Nephron (organoid): Measurements from ENCODE around the gene ABCB11.

ENCODE experiments used
- H3K27ac Mint-ChIP-seq, 3 experiments: 2 replicates each; pipeline ENCODE4 v1.8.0; 2020; ENCODE audit warnings: mixed read lengths in 3 of 3, mild to moderate bottlenecking in 2 of 3, moderate library complexity in 1 of 3
- H3K27me3 Mint-ChIP-seq: 2 replicates; pipeline ENCODE4 v1.8.0; 2021; ENCODE audit warnings: low read depth, mild to moderate bottlenecking, moderate library complexity, mixed read lengths
- H3K36me3 Mint-ChIP-seq: 2 replicates; pipeline ENCODE4 v1.8.0; 2020; ENCODE audit warnings: low read depth, mixed read lengths
- H3K4me1 Mint-ChIP-seq: 2 replicates; pipeline ENCODE4 v1.8.0; 2020; ENCODE audit warnings: mixed read lengths
- H3K4me3 Mint-ChIP-seq, 3 experiments: 2 replicates each; pipeline ENCODE4 v1.8.0; 2020; ENCODE audit warnings: mild to moderate bottlenecking in 3 of 3, mixed read lengths in 3 of 3, moderate library complexity in 2 of 3
- H3K9me3 Mint-ChIP-seq: 2 replicates; pipeline ENCODE4 v1.8.0; 2020; ENCODE audit warnings: mixed read lengths
- TF ChIP-seq, protein P1 (sequence below), 3 experiments: fragments of 200-600 bp; sonication (generic); IDR thresholded peaks; one replicate each; pipeline ENCODE4 v1.5.0; 2021; ENCODE audit warnings: antibody characterized with exemption in 3 of 3; ENCODE audit not compliant: unreplicated experiment in 3 of 3

Gene ABCB11

DNA sequence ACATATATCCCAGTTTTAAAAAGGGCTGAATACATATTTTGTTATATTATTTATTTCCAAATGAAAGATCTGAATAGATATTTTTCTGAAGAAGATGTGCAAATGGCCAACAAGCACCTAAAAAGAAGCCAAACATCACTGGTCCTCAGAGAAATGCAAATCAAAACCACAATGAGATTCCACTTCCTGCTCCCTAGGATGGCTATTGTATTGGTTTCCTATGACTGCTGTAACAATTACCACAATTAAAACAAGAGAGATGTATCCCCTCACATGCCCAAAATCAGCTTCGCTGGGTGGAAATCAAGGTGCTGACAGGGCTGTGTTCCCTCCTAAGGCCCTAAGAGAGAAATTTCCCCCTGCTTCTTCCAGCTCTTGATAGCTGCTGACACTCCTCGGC lies 23.2 kb downstream of the ABCB11 start:
- Mint-ChIP-seq H3K27me3 (peaks cover 3% of the 10 kb centered on the region), H3K36me3 (no peaks in the 10 kb centered on the region), H3K9me3 (peaks cover 3% of the 10 kb centered on the region), H3K4me3 (no peak overlapping the region), H3K27ac (no peak overlapping the region), H3K4me1 (no peaks in the 10 kb centered on the region)
- TF ChIP-seq, protein P1, sequence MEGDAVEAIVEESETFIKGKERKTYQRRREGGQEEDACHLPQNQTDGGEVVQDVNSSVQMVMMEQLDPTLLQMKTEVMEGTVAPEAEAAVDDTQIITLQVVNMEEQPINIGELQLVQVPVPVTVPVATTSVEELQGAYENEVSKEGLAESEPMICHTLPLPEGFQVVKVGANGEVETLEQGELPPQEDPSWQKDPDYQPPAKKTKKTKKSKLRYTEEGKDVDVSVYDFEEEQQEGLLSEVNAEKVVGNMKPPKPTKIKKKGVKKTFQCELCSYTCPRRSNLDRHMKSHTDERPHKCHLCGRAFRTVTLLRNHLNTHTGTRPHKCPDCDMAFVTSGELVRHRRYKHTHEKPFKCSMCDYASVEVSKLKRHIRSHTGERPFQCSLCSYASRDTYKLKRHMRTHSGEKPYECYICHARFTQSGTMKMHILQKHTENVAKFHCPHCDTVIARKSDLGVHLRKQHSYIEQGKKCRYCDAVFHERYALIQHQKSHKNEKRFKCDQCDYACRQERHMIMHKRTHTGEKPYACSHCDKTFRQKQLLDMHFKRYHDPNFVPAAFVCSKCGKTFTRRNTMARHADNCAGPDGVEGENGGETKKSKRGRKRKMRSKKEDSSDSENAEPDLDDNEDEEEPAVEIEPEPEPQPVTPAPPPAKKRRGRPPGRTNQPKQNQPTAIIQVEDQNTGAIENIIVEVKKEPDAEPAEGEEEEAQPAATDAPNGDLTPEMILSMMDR (IDR thresholded peaks at IDR 0.05; ENCODE audit: unreplicated experiment in 3 of 3): no peak

DNA sequence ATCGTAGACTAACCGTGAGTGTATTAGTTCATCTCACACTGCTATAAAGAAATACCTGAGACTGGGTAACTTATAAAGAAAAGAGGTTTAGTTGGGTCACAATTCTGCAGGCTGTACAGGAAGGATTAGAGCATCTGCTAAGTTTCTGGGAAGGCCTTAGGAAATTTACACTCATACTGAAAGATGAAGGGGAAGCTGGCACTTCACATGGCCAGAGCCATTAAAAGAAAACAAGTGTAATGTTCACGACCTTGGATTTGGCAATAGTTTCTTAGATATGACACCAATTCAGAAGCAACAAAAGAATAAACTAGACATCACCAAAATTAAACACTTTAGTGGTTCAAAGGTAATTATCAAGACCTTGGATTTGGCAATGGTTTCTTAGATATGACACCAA lies 23.8 kb downstream of the ABCB11 start:
- Mint-ChIP-seq H3K4me1 (no peaks in the 10 kb centered on the region), H3K36me3 (no peaks in the 10 kb centered on the region), H3K27me3 (peaks cover 3% of the 10 kb centered on the region), H3K27ac (no peak overlapping the region), H3K9me3 (peaks cover 3% of the 10 kb centered on the region), H3K4me3 (no peak overlapping the region)
- TF ChIP-seq, protein P1 (IDR thresholded peaks at IDR 0.05; ENCODE audit: unreplicated experiment in 3 of 3): no peak

DNA sequence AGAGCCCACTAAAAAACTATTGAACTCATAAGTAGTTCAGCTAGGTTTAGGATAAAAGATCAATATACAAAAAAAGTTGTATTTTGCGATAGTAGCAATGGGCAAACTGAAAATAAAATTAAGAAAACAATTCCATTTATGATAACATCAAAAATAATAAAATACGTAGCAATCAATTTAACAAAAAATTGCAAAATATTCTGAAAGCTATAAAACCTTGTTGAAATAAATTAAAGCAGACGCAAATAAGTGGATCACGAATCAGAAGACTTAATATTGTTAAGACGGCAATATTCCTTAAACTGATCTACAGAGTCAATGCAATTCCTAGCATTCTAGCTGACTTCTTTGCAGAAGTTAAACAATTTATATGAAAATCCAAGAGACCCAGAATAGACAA lies 24.5 kb downstream of the ABCB11 start:
- no peak overlapping the region for H3K4me3 Mint-ChIP-seq
- no peaks in the 10 kb centered on the region for H3K4me1 Mint-ChIP-seq
- H3K9me3 Mint-ChIP-seq: peaks cover 3% of the 10 kb centered on the region
- TF ChIP-seq, protein P1 (IDR thresholded peaks at IDR 0.05; ENCODE audit: unreplicated experiment in 3 of 3): no peak
- H3K36me3 Mint-ChIP-seq: no peaks in the 10 kb centered on the region
- peaks cover under 1% of the 10 kb centered on the region for H3K27me3 Mint-ChIP-seq
- no peak overlapping the region for H3K27ac Mint-ChIP-seq

DNA sequence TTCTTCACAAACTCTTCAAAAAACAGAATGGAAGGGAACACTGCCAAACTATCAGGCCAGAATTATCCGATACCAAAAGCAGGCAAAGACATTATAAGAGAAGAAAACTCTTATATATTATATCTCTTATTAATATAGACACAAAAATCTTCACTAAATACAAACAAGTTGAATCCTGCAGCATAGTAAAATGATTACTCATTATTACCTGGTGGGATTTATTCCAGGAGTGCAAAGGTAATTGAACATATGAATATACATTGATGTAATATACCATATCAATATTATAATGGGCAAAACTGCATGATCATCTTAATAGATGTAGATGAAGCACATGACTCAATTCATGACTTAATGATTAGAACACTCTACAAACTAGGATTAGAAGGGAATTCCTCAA lies 25.1 kb downstream of the ABCB11 start:
- H3K27ac Mint-ChIP-seq: no peak overlapping the region
- peaks cover 3% of the 10 kb centered on the region for H3K9me3 Mint-ChIP-seq
- H3K4me3 Mint-ChIP-seq: no peak overlapping the region
- H3K27me3 Mint-ChIP-seq: no peaks in the 10 kb centered on the region
- no peaks in the 10 kb centered on the region for H3K36me3 Mint-ChIP-seq
- TF ChIP-seq, protein P1 (IDR thresholded peaks at IDR 0.05; ENCODE audit: unreplicated experiment in 3 of 3): no peak
- H3K4me1 Mint-ChIP-seq: no peaks in the 10 kb centered on the region

DNA sequence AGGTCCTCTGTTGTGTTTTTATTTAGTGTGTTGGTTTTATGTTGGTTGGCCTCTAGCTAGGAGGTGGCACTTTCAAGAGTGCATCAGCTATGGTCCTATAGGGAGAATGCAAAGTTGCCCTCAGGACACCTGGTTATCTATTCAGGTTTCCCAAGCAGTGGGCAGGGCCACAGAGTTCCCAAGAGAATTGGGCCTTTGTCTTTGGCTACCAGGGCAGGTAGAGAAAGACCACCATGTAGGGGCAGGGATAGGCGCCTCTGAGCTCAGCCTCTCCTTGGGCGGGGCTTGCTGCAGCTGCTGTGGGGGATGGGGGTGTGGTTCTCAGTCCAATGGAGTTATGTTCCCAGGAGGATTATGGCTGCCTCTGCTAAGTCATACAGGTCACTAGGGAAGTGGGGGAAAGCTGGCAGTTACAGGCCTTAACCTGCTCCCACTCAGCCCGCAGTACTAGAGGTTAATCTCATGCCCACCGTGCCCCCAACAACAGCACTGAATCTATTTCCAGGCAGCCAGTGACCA lies 26.0 kb downstream of the ABCB11 start:
- Mint-ChIP-seq H3K4me3 (no peak overlapping the region), H3K4me1 (no peaks in the 10 kb centered on the region), H3K9me3 (peaks cover 3% of the 10 kb centered on the region), H3K36me3 (no peaks in the 10 kb centered on the region), H3K27ac (no peak overlapping the region), H3K27me3 (no peaks in the 10 kb centered on the region)
- TF ChIP-seq, protein P1 (IDR thresholded peaks at IDR 0.05; ENCODE audit: unreplicated experiment in 3 of 3): no peak

DNA sequence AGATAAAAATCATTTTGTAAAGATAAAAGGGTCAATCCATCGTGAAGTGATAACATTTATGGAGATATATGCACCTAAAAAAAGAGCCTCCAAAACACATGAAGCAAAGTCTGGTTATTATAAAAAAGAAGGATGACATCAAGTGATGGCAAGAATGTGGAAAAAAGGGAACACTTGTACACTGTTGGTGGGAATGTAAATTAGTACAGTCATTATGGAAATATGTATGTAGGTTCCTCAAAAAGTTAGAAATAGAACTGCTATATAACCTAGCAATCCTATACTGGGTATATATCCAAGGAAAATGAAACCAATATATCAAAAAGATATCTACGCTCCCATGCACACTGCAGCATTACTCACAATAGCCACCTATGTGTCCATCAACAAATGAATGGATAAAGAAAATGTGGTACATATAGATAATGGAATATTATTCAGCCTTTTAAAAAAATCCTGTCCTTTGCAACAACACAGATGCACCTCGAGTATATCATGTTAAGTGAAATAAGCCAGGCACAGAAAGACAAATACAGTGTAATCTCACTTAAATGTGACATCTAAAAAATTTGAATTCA lies 28.9 kb downstream of the ABCB11 start:
- no peaks in the 10 kb centered on the region for H3K4me1 Mint-ChIP-seq
- H3K27ac Mint-ChIP-seq: no peak overlapping the region
- H3K36me3 Mint-ChIP-seq: no peaks in the 10 kb centered on the region
- no peak overlapping the region for H3K4me3 Mint-ChIP-seq
- peaks cover 3% of the 10 kb centered on the region for H3K9me3 Mint-ChIP-seq
- no peaks in the 10 kb centered on the region for H3K27me3 Mint-ChIP-seq
- TF ChIP-seq, protein P1 (IDR thresholded peaks at IDR 0.05; ENCODE audit: unreplicated experiment in 3 of 3): no peak
